ENCODE data around the gene SPATA25.

DNA sequence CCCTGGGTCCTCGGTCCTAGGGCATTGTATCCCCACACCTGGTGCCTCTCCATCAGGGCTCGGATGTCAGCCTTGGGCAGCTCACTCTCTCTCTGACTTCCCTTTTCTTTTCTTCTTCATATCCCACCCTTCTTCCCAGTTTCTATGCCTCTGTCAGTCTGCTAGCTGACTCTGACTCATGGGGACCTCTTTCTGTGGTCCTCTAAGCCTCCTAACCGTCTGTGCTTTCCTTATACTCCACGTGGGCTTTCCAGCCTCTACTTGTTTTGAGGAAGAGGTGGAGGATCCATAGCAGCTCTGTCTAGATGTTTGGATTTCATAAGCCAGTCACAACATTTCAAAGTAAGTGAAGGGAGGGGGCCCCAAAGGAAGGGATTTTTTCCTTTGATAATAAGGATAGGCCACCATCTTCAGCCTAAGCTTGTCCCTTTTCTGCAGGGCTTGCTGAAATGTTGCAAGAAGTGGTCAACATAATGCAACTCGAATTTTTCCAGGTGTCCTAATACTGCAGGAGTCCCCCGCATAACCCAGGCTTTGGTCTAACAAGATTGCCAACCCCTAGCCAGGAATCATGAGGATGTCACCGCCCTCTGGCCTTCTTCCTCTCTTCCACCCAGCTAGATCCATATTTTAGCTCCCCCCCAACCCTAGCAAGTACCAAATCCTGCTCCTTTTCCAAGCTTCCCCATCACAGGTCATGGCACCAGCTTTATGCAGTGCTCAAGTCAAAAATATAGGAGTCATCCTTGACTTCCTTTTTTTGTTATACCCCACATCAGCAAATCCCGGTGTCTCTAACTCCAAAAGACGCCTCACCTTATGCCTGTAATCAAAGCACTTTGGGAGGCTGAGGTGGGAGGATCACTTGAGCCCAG is 33.3 kb upstream of the SPATA25 start:
- no peak for TF ChIP-seq EGR1 (IDR thresholded peaks at IDR 0.05)
- no peak for TF ChIP-seq EP300 (IDR thresholded peaks at IDR 0.05; ENCODE audit: borderline replicate concordance)
- TF ChIP-seq TAF1 (IDR thresholded peaks at IDR 0.05; ENCODE audit: low read depth) = no peak
- TF ChIP-seq RAD21 (IDR thresholded peaks at IDR 0.05; ENCODE audit: low read depth) = no peak
- TF ChIP-seq FOXM1 (IDR thresholded peaks at IDR 0.05; ENCODE audit: borderline replicate concordance, low read depth) = no peak

Measured in Ishikawa (cell line).